ENCODE data around the gene NTRK3. TPM values are rescaled to one million over a fixed set of nuclear protein-coding genes. Genes with fewer than 3 reads are reported as not detected.

The NTRK3 gene
- total and polyA plus RNA-seq, 2 donors (not counting 3 experiments of a cell fraction or from before 2014, with no cell fraction given), result not detected

- no peak for FAIRE-seq
- intact Hi-C loops (cut with micrococcal nuclease), result no loop called here
- dilution Hi-C loops (cut with MboI; ENCODE audit: extremely low pct_ligation_motif_present, low sequenced_read_pairs), result no loop called here
- no peaks in the 10 kb centered on the region for H3K4me1 ChIP-seq (ENCODE audit: control insufficient read depth, extremely low read depth, insufficient read depth, low read length)
- no peaks in the 10 kb centered on the region for H3K36me3 ChIP-seq (ENCODE audit: control insufficient read depth in 2 of 2, extremely low read depth in 1 of 2, insufficient read depth in 2 of 2, low read length in 2 of 2)
- POLR2A ChIA-PET, result no interaction called here
- H3K9me3 ChIP-seq (replicated peaks; ENCODE audit: control insufficient read depth, insufficient read depth, low read length), result peaks cover 2% of the 10 kb centered on the region
- no peaks in the 10 kb centered on the region for H3K27me3 ChIP-seq (ENCODE audit: control insufficient read depth in 2 of 2, insufficient read depth in 2 of 2, low read length in 2 of 2)
- no peaks in the 10 kb centered on the region for H4K20me1 ChIP-seq (replicated peaks; ENCODE audit: control insufficient read depth, extremely low read depth, insufficient read depth, low read length)
- H3K27ac ChIP-seq (ENCODE audit: insufficient read depth, low read depth, low read length), result no peak overlapping the region
- no TSS peak for BruUV-seq (replicated peaks)
- H3K79me2 ChIP-seq (ENCODE audit: control insufficient read depth, insufficient read depth, low read length), result no peaks in the 10 kb centered on the region
- H3K9me1 ChIP-seq (replicated peaks; ENCODE audit: control insufficient read depth, extremely low read depth, insufficient read depth, low read length), result no peaks in the 10 kb centered on the region
- CTCF ChIA-PET, result interaction anchor here (0.6 kb wide), 1 partner anchor 73 kb away, joined by 3 read pairs; no protein-coding TSS in a partner anchor
- no peak overlapping the region for H3K4me2 ChIP-seq (ENCODE audit: insufficient read depth, low read length)
- DNase-seq (ENCODE audit: low read depth, low spot score), result no peak
- no peak overlapping the region for H3K4me3 ChIP-seq (replicated peaks in 1 of 3; ENCODE audit: insufficient read depth in 1 of 3, low read depth in 1 of 3, low read length in 3 of 3)
- H2AFZ ChIP-seq (ENCODE audit: low read depth, low read length), result no peak overlapping the region
- no peak for TF ChIP-seq GATA2 (IDR thresholded peaks at IDR 0.05; ENCODE audit: insufficient read depth, insufficient read length, low read depth, low read length)
- TF ChIP-seq, protein P1, sequence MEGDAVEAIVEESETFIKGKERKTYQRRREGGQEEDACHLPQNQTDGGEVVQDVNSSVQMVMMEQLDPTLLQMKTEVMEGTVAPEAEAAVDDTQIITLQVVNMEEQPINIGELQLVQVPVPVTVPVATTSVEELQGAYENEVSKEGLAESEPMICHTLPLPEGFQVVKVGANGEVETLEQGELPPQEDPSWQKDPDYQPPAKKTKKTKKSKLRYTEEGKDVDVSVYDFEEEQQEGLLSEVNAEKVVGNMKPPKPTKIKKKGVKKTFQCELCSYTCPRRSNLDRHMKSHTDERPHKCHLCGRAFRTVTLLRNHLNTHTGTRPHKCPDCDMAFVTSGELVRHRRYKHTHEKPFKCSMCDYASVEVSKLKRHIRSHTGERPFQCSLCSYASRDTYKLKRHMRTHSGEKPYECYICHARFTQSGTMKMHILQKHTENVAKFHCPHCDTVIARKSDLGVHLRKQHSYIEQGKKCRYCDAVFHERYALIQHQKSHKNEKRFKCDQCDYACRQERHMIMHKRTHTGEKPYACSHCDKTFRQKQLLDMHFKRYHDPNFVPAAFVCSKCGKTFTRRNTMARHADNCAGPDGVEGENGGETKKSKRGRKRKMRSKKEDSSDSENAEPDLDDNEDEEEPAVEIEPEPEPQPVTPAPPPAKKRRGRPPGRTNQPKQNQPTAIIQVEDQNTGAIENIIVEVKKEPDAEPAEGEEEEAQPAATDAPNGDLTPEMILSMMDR (IDR thresholded peaks at IDR 0.05; ENCODE audit: extremely low read depth in 1 of 2, insufficient read depth in 1 of 2, low read depth in 1 of 2, low read length in 2 of 2), result no peak
- TF ChIP-seq MYC (IDR thresholded peaks at IDR 0.05; ENCODE audit: low read depth, low read length), result no peak
- no peak for TF ChIP-seq EZH2 (IDR thresholded peaks at IDR 0.05; ENCODE audit: borderline replicate concordance, low read depth, low read length, severe bottlenecking)
- no peak for TF ChIP-seq MAX (IDR thresholded peaks at IDR 0.05; ENCODE audit: insufficient read depth, insufficient read length)
- TF ChIP-seq POLR2A (IDR thresholded peaks at IDR 0.05; ENCODE audit: low read depth, low read length), result no peak
- TF ChIP-seq POLR2AphosphoS5 (IDR thresholded peaks at IDR 0.05; ENCODE audit: insufficient read depth, low read depth, low read length), result no peak
- no peak for TF ChIP-seq FOS (IDR thresholded peaks at IDR 0.05; ENCODE audit: borderline replicate concordance, insufficient read depth, low read length)
- TF ChIP-seq JUN (IDR thresholded peaks at IDR 0.05; ENCODE audit: borderline replicate concordance, insufficient read depth, insufficient read length, low read depth), result no peak
- no peak overlapping the region for H3K9ac ChIP-seq (replicated peaks; ENCODE audit: extremely low read depth, insufficient read depth, low read length)
These were observed 383.0 kb downstream of the NTRK3 start for GRCh38 chr15:87873516-87873915.

Data from endothelial cell of umbilical vein (primary cell).